Pancreas (tissue), 10 donors: Measurements from ENCODE around the gene SPATC1L. TPM values are rescaled to one million over a fixed set of nuclear protein-coding genes. Genes with fewer than 3 reads are reported as not detected.
A peak's percentile ranks its signal among the peaks of the same experiment; 100 is the strongest.

Experiments used
- ATAC-seq, 4 donors: fragments of 200-7000 bp; cut with Tn5 transposase; one replicate each; pipeline versions ENCODE4 v1.8.0 to v1.9.1; 2020; ENCODE audit warnings: mild to moderate bottlenecking in 4 of 4, moderate library complexity in 4 of 4
- DNase-seq, 6 donors: peaks; one replicate each; pipeline ENCODE4 v3.0.0-alpha.2; 2020
- FAIRE-seq: peaks from 2 replicates; lab custom pipeline; 2012; peaks lifted over from hg19 to GRCh38; lab: Jason Lieb, UNC
- H3K27ac ChIP-seq, 4 donors: fragments of 200-600 bp; sonication (generic); 1 replicate in 3 of 4; 2 replicates in 1 of 4; pipeline versions ENCODE4 v1.5.0 to v1.8.0; 2020
- H3K27me3 ChIP-seq, 4 donors: fragments of 200-600 bp; one replicate each; pipeline ENCODE4 v1.8.0; 2021
- H3K36me3 ChIP-seq, 3 donors: fragments of 200-600 bp; sonication (generic) in 1 of 3; one replicate each; pipeline versions ENCODE4 v1.5.0 to v1.8.0; 2020 to 2021
- H3K4me1 ChIP-seq, 3 donors: fragments of 200-600 bp; one replicate each; pipeline ENCODE4 v1.8.0; 2021
- H3K4me3 ChIP-seq, 4 donors: fragments of 200-600 bp; sonication (generic) in 2 of 4; one replicate each; pipeline versions ENCODE4 v1.5.0 to v1.8.0; 2020 to 2021
- H3K9me3 ChIP-seq, 4 donors: fragments of 200-600 bp; one replicate each; pipeline ENCODE4 v1.8.0; 2021
- WGBS, 2 donors: extraction: QIAGEN DNeasy Blood & Tissue Kit; methylation state at CpG; one replicate each; pipeline ENCODE4 v1.1.7; 2013; 5-methylcytosine and 5-hydroxymethylcytosine counted together
- intact Hi-C, 3 donors: fragments of 100-400 bp; cut with DNase I; formaldehyde crosslinking; loops; one replicate each; pipeline versions ENCODE4 v1.11.1 to v1.14.2; 2022
- polyA plus RNA-seq, 2 donors: library from polyadenylated mRNA; stranded (reverse); fragments of 200-250 nt; gene quantifications; one replicate each; pipeline ENCODE4 v1.2.3, GENCODE V29; 2013
- total RNA-seq, 6 donors: library from RNA; stranded (reverse); fragmentation: NEBNext Ultra II Directional in 4 of 6; extraction: Animal tissue kit (Norgen Biotek cat#: 25700) in 4 of 6; gene quantifications; one replicate each; pipeline versions ENCODE4 v1.2.1 to v1.2.4, GENCODE V29; 2021 to 2023
- TF ChIP-seq, protein P1 (sequence below), 4 donors: fragments of 200-600 bp; sonication (generic) in 3 of 4; IDR thresholded peaks; one replicate each; pipeline versions ENCODE4 v1.5.0 to v1.8.0; 2021; ENCODE audit warnings: antibody characterized with exemption in 4 of 4
- donor health status: healthy with polysubstance abuse.
- donor health status: DM: no; HTN: no; CAD: no; lungs with moderate emphysema.
- donor health status: DM: no; HTN: no; CAD: no.
- donor health status: control.
- donor health status: control.
- donor health status: Bipolar disorder and iron deficiency.
- donor health status: DM: yes; HTN: yes; CAD: no.
- donor health status: DM: no; HTN: no; CAD: no.
- donor health status: DM: no; HTN: no; CAD: no.
- donor health status: DM: yes; HTN: yes; CAD: no.

SPATC1L gene
- total and polyA plus RNA-seq, 8 donors: 3.1 to 26.9 (median 6.5) TPM

DNA sequence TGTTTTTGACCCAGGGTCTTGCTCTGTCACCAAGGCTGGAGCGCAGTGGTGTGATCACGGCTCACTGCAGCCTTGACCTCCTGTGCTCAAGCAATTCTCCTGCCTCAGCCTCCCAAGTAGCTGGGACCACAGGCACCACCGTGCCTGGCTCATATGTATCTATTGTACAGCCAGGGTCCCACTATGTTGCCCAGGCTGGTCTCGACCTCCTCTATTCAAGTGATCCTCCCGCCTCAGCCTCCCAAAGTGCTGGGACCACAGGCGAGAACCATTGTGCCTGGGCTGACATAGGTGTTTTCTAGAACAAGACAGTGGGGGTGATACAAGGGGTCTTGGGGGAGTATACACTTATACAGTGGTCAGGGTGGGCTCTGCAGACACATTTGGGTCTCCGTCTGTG lies 46.4 kb downstream of the SPATC1L start:
- 51 to 72% methylated on average over 7 of the region's 7 CpGs for WGBS, 2 donors
- Histone ChIP-seq H3K27ac (no peak overlapping the region), H3K9me3 (no peaks in the 10 kb centered on the region), H3K4me3 (no peak overlapping the region), H3K4me1 (no peaks in the 10 kb centered on the region), H3K27me3 (no peaks in the 10 kb centered on the region), H3K36me3 (no peaks in the 10 kb centered on the region)
- TF ChIP-seq, protein P1, sequence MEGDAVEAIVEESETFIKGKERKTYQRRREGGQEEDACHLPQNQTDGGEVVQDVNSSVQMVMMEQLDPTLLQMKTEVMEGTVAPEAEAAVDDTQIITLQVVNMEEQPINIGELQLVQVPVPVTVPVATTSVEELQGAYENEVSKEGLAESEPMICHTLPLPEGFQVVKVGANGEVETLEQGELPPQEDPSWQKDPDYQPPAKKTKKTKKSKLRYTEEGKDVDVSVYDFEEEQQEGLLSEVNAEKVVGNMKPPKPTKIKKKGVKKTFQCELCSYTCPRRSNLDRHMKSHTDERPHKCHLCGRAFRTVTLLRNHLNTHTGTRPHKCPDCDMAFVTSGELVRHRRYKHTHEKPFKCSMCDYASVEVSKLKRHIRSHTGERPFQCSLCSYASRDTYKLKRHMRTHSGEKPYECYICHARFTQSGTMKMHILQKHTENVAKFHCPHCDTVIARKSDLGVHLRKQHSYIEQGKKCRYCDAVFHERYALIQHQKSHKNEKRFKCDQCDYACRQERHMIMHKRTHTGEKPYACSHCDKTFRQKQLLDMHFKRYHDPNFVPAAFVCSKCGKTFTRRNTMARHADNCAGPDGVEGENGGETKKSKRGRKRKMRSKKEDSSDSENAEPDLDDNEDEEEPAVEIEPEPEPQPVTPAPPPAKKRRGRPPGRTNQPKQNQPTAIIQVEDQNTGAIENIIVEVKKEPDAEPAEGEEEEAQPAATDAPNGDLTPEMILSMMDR (IDR thresholded peaks at IDR 0.05): no peak
- no peak for ATAC-seq
- DNase-seq: peak in 1 of 6 donors; percentile 27
- intact Hi-C loops: no loop called here
- FAIRE-seq: no peak

DNA sequence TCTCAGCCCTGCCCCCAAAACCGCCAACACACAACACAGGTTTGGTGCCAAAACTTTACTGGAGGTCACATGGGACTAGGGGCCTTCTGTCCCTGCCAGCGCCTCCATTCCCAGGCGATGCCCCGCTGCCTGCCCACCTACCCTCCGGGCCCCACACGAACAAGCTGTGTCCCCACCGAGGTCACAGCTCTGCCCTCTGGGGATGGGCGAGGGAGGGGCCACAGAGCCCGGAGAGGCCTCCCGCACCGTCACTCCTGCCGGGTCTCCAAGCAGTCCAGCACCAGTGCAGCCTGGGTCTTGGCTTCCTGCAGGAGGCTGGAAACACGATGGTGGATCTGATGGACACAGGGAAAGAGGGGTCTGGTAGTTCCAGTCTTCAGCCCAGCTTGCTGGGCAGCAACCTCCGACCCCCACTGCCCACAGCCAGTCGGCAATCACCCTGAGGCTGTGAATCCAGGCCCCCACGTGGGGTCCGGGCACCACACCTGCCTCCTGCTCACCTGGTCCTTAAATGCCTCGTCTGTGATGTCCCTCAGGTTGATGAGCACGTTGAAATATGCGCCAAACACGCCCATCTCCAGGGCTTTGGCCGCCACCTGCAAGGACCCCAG lies 47.4 kb downstream of the SPATC1L start:
- Histone ChIP-seq H3K27me3 (no peaks in the 10 kb centered on the region), H3K4me1 (no peaks in the 10 kb centered on the region), H3K9me3 (no peaks in the 10 kb centered on the region), H3K4me3 (no peak overlapping the region), H3K36me3 (no peaks in the 10 kb centered on the region), H3K27ac (no peak overlapping the region)
- ATAC-seq: no peak
- TF ChIP-seq, protein P1 (IDR thresholded peaks at IDR 0.05): no peak
- intact Hi-C loops: no loop called here
- no peak for DNase-seq
- no peak for FAIRE-seq
- WGBS, 2 donors: 48 to 57% methylated on average over 22 of the region's 22 CpGs

DNA sequence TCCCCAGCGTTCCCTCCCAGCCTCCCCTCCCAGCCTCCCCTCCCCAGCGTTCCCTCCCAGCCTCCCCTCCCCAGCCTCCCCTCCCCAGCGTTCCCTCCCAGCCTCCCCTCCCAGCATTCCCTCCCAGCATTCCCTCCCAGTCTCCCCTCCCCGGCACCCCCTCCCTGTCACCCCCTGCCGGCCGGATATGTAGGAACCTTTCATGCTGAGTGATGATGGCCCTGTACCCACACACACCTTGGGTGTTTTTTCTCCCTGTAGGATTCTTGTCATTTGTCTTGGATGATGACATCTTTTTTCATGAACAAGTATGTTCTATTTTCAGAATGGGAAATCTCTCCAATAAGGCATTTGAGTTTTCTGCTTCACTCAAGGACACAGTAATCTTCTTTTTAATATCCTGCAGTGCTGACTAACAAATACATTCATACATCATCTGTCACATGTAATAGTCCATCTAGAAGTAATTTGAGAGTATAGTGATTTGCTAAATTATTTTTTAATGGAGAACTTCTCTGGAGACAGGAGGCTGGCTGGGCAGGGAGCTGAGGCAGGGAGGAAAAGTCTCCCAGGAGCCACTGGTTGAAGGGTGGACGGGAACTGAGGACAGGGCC lies 48.4 kb downstream of the SPATC1L start:
- H3K4me3 ChIP-seq: no peak overlapping the region
- intact Hi-C loops: no loop called here
- FAIRE-seq (no peak), ATAC-seq (no peak), DNase-seq (no peak)
- no peaks in the 10 kb centered on the region for H3K36me3 ChIP-seq
- no peaks in the 10 kb centered on the region for H3K27me3 ChIP-seq
- H3K27ac ChIP-seq: no peak overlapping the region
- H3K9me3 ChIP-seq: no peaks in the 10 kb centered on the region
- 29 to 45% methylated on average over 6 to 7 of the region's 7 CpGs for WGBS, 2 donors
- H3K4me1 ChIP-seq: no peaks in the 10 kb centered on the region
- TF ChIP-seq, protein P1 (IDR thresholded peaks at IDR 0.05): no peak

DNA sequence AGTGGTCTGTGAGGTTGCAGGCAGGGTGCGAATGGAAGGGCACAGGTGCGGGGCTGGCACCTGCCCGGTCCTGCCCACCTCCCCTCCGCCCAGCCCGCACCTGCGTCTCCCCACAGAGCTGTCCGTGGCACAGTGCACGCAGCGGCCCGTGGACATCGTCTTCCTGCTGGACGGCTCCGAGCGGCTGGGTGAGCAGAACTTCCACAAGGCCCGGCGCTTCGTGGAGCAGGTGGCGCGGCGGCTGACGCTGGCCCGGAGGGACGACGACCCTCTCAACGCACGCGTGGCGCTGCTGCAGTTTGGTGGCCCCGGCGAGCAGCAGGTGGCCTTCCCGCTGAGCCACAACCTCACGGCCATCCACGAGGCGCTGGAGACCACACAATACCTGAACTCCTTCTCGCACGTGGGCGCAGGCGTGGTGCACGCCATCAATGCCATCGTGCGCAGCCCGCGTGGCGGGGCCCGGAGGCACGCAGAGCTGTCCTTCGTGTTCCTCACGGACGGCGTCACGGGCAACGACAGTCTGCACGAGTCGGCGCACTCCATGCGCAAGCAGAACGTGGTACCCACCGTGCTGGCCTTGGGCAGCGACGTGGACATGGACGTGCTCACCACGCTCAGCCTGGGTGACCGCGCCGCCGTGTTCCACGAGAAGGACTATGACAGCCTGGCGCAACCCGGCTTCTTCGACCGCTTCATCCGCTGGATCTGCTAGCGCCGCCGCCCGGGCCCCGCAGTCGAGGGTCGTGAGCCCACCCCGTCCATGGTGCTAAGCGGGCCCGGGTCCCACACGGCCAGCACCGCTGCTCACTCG lies 52.2 kb downstream of the SPATC1L start:
- ATAC-seq (no peak), DNase-seq (peak in 2 of 6 donors; percentile 21 to 68), FAIRE-seq (no peak)
- no peaks in the 10 kb centered on the region for H3K4me1 ChIP-seq
- intact Hi-C loops: no loop called here
- H3K27me3 ChIP-seq: no peaks in the 10 kb centered on the region
- H3K9me3 ChIP-seq: no peaks in the 10 kb centered on the region
- no peak overlapping the region for H3K4me3 ChIP-seq
- TF ChIP-seq, protein P1 (IDR thresholded peaks at IDR 0.05): no peak
- H3K27ac ChIP-seq: no peak overlapping the region
- H3K36me3 ChIP-seq: no peaks in the 10 kb centered on the region
- 88 to 92% methylated on average over 85 of the region's 85 CpGs for WGBS, 2 donors

DNA sequence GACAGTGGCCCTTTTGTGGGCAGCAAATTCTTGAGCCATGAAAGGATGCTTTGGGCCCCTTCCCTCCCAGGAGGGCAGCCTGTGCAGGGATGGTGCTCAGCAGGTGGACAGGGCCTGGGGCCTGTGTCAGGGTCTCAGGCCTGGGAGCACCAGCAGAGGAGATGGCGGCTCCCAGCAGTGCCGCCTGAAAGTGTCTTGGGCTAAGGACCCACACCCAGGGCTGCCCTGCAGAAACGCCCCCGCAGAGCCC lies 52.7 kb downstream of the SPATC1L start:
- FAIRE-seq (no peak), ATAC-seq (no peak), DNase-seq (no peak)
- Histone ChIP-seq H3K9me3 (no peaks in the 10 kb centered on the region), H3K4me1 (no peaks in the 10 kb centered on the region), H3K36me3 (no peaks in the 10 kb centered on the region), H3K4me3 (no peak overlapping the region), H3K27ac (no peak overlapping the region), H3K27me3 (no peaks in the 10 kb centered on the region)
- intact Hi-C loops: no loop called here
- 76 to 90% methylated on average over 4 of the region's 4 CpGs for WGBS, 2 donors
- TF ChIP-seq, protein P1 (IDR thresholded peaks at IDR 0.05): no peak
